Measurements from ENCODE around the gene BRAP. TPM values are rescaled to one million over a fixed set of nuclear protein-coding genes. Genes with fewer than 3 reads are reported as not detected.
"Not testable (repeated sequence)": the region's sequence is repeated elsewhere in the genome, so short reads cannot be mapped to it uniquely, and the experiment has no call there.

The BRAP gene
- total RNA-seq, 1 donor from 2014 or later = 16.7 TPM

- Histone ChIP-seq H3K4me1 (peaks cover 8% of the 10 kb centered on the region), H3K27me3 (ENCODE audit: low read depth) (no peaks in the 10 kb centered on the region), H3K27ac (no peak overlapping the region), H3K4me3 (no peak overlapping the region), H3K9me3 (no peaks in the 10 kb centered on the region), H3K36me3 (no peaks in the 10 kb centered on the region)
- DNase-seq (no peak), ATAC-seq (no peak)
- intact Hi-C loops (cut with DNase I) = no loop called here
- TF ChIP-seq CTCF (IDR thresholded peaks at IDR 0.05) = no peak
Measured at GRCh38 chr12:111602348-111602747, 83.4 kb downstream of the BRAP start.

GRCh38 chr12:111600986-111601385, 84.8 kb downstream of the BRAP start:
- H3K27me3 ChIP-seq (ENCODE audit: low read depth); H3K4me3 ChIP-seq; intact Hi-C loops (cut with DNase I): not testable (repeated sequence)

GRCh38 chr12:111600205-111600642, 85.5 kb downstream of the BRAP start:
- H3K27ac ChIP-seq = peak overlapping the region; percentile 96
- no peaks in the 10 kb centered on the region for H3K9me3 ChIP-seq

More at GRCh38 chr12:111600986-111601385, 84.8 kb downstream of the BRAP start:
- not testable (repeated sequence) for H3K36me3 ChIP-seq, H3K27ac ChIP-seq, ATAC-seq, H3K9me3 ChIP-seq, DNase-seq
- H3K4me1 ChIP-seq = peaks cover 17% of the 10 kb centered on the region

GRCh38 chr12:111599453-111600204, 86.1 kb downstream of the BRAP start:
- H3K36me3 ChIP-seq = no peaks in the 10 kb centered on the region
- TF ChIP-seq CTCF (IDR thresholded peaks at IDR 0.05) = no peak
- H3K4me1 ChIP-seq = peaks cover 31% of the 10 kb centered on the region
- peak overlapping the region; percentile 97 for H3K4me3 ChIP-seq
- peak overlapping the region; percentile 96 for H3K27ac ChIP-seq
- DNase-seq (peak; percentile 90), ATAC-seq (peak; percentile 88 to 92)
- intact Hi-C loops (cut with DNase I) = no loop called here
- no peaks in the 10 kb centered on the region for H3K27me3 ChIP-seq (ENCODE audit: low read depth)
- H3K9me3 ChIP-seq = no peaks in the 10 kb centered on the region

More at GRCh38 chr12:111600205-111600642, 85.5 kb downstream of the BRAP start:
- Histone ChIP-seq H3K36me3 (no peaks in the 10 kb centered on the region), H3K4me1 (peaks cover 25% of the 10 kb centered on the region), H3K4me3 (peak overlapping the region; percentile 97), H3K27me3 (ENCODE audit: low read depth) (no peaks in the 10 kb centered on the region)
- ATAC-seq = no peak
- no peak for DNase-seq
- TF ChIP-seq CTCF (IDR thresholded peaks at IDR 0.05) = no peak
- intact Hi-C loops (cut with DNase I) = no loop called here

- Histone ChIP-seq H3K36me3 (no peaks in the 10 kb centered on the region), H3K27me3 (ENCODE audit: low read depth) (no peaks in the 10 kb centered on the region), H3K9me3 (no peaks in the 10 kb centered on the region), H3K27ac (peak within 1 kb of the TSS; percentile 96), H3K4me1 (peaks cover 38% of the 10 kb centered on the region), H3K4me3 (peak within 1 kb of the TSS; percentile 97)
- no peak for TF ChIP-seq CTCF (IDR thresholded peaks at IDR 0.05)
- peak; percentile 77 for ATAC-seq
- intact Hi-C loops (cut with DNase I) = no loop called here
- DNase-seq = peak; percentile 76
Measured at GRCh38 chr12:111598637-111599452, 86.9 kb downstream of the BRAP start, which contains the start of gene ATXN2. Gene ATXN2 (minus strand): TSS chr12:111599315. CDS start chr12:111599034, 281 bp downstream.

All from lower lobe of right lung (tissue), 2 donors.